ENCODE measurements around the gene RNPC3. TPM values are rescaled to one million over a fixed set of nuclear protein-coding genes. Genes with fewer than 3 reads are reported as not detected.

The RNPC3 gene
- polyA plus RNA-seq, 1 of the 3 experiments (the other 2 are of a cell fraction), result 10.0 TPM

GRCh38 chr1:103523346-103523745, 2.2 kb upstream of the RNPC3 start:
- no peak overlapping the region for H3K4me2 ChIP-seq
- H3K9me2 ChIP-seq, result no peaks in the 10 kb centered on the region
- DNase-seq, result no peak
- H4K20me1 ChIP-seq (ENCODE audit: insufficient read depth), result no peaks in the 10 kb centered on the region
- H2AFZ ChIP-seq (ENCODE audit: low read depth), result no peak overlapping the region
- peaks cover 10% of the 10 kb centered on the region for H3F3A ChIP-seq (replicated peaks; ENCODE audit: insufficient read depth)
- no peak for TF ChIP-seq YY1 (IDR thresholded peaks at IDR 0.05; ENCODE audit: low read depth)
- TF ChIP-seq USF2 (IDR thresholded peaks at IDR 0.05; ENCODE audit: borderline replicate concordance, low read depth, low read length), result no peak
- TF ChIP-seq PBX3 (IDR thresholded peaks at IDR 0.05), result no peak
- TF ChIP-seq REST (IDR thresholded peaks at IDR 0.05; ENCODE audit: low read depth, low read length), result no peak
- TF ChIP-seq FOXM1 (IDR thresholded peaks at IDR 0.05; ENCODE audit: low read depth), result no peak
- no peak for TF ChIP-seq TAF1 (IDR thresholded peaks at IDR 0.05; ENCODE audit: borderline replicate concordance, low read depth, low read length)
- TF ChIP-seq POLR2AphosphoS5 (IDR thresholded peaks at IDR 0.05; ENCODE audit: low read depth, low read length), result no peak
- no peak for TF ChIP-seq RXRA (IDR thresholded peaks at IDR 0.05; ENCODE audit: borderline replicate concordance, low read depth)
- TF ChIP-seq GATA2 (CRISPR knock-in tag; IDR thresholded peaks at IDR 0.05), result no peak
- no peak for TF ChIP-seq SIN3A (IDR thresholded peaks at IDR 0.05; ENCODE audit: borderline replicate concordance, low read depth, low read length)
- TF ChIP-seq TEAD4 (IDR thresholded peaks at IDR 0.05; ENCODE audit: borderline replicate concordance, insufficient read depth), result no peak
- no peak for TF ChIP-seq ELF1 (IDR thresholded peaks at IDR 0.05)
- no peak for TF ChIP-seq NFIC (IDR thresholded peaks at IDR 0.05; ENCODE audit: borderline replicate concordance)
- TF ChIP-seq FOSL2 (IDR thresholded peaks at IDR 0.05; ENCODE audit: borderline replicate concordance, low read depth), result no peak
- no peak for TF ChIP-seq CTCF (IDR thresholded peaks at IDR 0.05)
- ChIA-PET POLR2A (no interaction called here), CTCF (interaction anchor here (0.9 to 4.3 kb wide), 2 partner anchors 8 to 12 kb away, joined by 4 to 23 read pairs; no protein-coding TSS in a partner anchor)
- H3K27me3 ChIP-seq (ENCODE audit: insufficient read depth), result no peaks in the 10 kb centered on the region
- peaks cover 0 to 5% of the 10 kb centered on the region in 2 experiments; a peak in 1 of 4 replicates for H3K4me1 ChIP-seq (ENCODE audit: control insufficient read depth in 1 of 2, insufficient read depth in 2 of 2, low read depth in 1 of 2, low read length in 1 of 2)
- H3K9me3 ChIP-seq, result no peaks in the 10 kb centered on the region
- H3K36me3 ChIP-seq (replicated peaks in 1 of 2; ENCODE audit: control insufficient read depth in 1 of 2, insufficient read depth in 2 of 2, low read length in 1 of 2), result peaks cover under 1 to 6% of the 10 kb centered on the region in 2 experiments
- H3K27ac ChIP-seq (ENCODE audit: low read depth in 2 of 2, low read length in 1 of 2), result no peak overlapping the region
- H3K4me3 ChIP-seq (ENCODE audit: low read depth in 2 of 2, low read length in 1 of 2), result no peak overlapping the region
- H3K79me2 ChIP-seq (ENCODE audit: insufficient read depth), result peaks cover 21% of the 10 kb centered on the region
- WGBS (ENCODE audit: low lambda C conversion rate), result 87% methylated on average over 3 of the region's 3 CpGs
- H3K9ac ChIP-seq, result no peak overlapping the region

Measured in SK-N-SH (cell line).